Stimulated activated CD4-positive, alpha-beta T cell treated with anti-CD3 and anti-CD28 coated beads, Interleukin-1b, Interleukin-23, amount 100 ng/mL, for 4 hours (primary cell): Measurements from ENCODE around the gene SLC5A3.
A peak's percentile ranks its signal among the peaks of the same experiment; 100 is the strongest.

ENCODE experiments used
- DNase-seq, 2 donors: peaks; one replicate each; pipeline ENCODE4 v3.0.0-alpha.2; 2020; ENCODE audit warnings: low read depth in 2 of 2

SLC5A3 gene

GRCh38 chr21:34073032-34073748 is at the start of gene SLC5A3, which contains the start of gene MRPS6:
TSS of gene SLC5A3 (plus strand) at chr21:34073578. CDS start at chr21:34095199, 21,621 bp downstream.
TSS of gene MRPS6 (plus strand) at chr21:34073578. CDS start at chr21:34073701, 123 bp downstream.
- DNase-seq, result peak; percentile 58 to 75

- no peak for DNase-seq
These were observed 49.5 kb upstream of the SLC5A3 start for GRCh38 chr21:34023691-34024373.

- no peak for DNase-seq
These were observed 49.0 kb upstream of the SLC5A3 start for GRCh38 chr21:34024374-34024693.

GRCh38 chr21:34027721-34028461 is 45.5 kb upstream of the SLC5A3 start:
- no peak for DNase-seq

GRCh38 chr21:34029743-34030528 is 43.4 kb upstream of the SLC5A3 start:
- DNase-seq, result peak in 1 of 2 donors; percentile 37

GRCh38 chr21:34031835-34032370 is 41.5 kb upstream of the SLC5A3 start:
- DNase-seq, result no peak

GRCh38 chr21:34034369-34035014 is 38.9 kb upstream of the SLC5A3 start:
- DNase-seq, result no peak

- no peak for DNase-seq
These were observed 37.6 kb upstream of the SLC5A3 start for GRCh38 chr21:34035619-34036354.

- DNase-seq, result no peak
These were observed 36.2 kb upstream of the SLC5A3 start for GRCh38 chr21:34037009-34037795.

- no peak for DNase-seq
These were observed 33.5 kb upstream of the SLC5A3 start for GRCh38 chr21:34039678-34040382.

GRCh38 chr21:34042735-34043134 is 30.6 kb upstream of the SLC5A3 start:
- DNase-seq, result no peak

- no peak for DNase-seq
These were observed 30.0 kb upstream of the SLC5A3 start for GRCh38 chr21:34043333-34043732.

- no peak for DNase-seq
These were observed 26.5 kb upstream of the SLC5A3 start for GRCh38 chr21:34046917-34047316.

- no peak for DNase-seq
These were observed 25.5 kb upstream of the SLC5A3 start for GRCh38 chr21:34047835-34048234.

- no peak for DNase-seq
These were observed 21.2 kb upstream of the SLC5A3 start for GRCh38 chr21:34052171-34052570.

- no peak for DNase-seq
These were observed 19.1 kb upstream of the SLC5A3 start for GRCh38 chr21:34054259-34054658.

GRCh38 chr21:34055615-34056014 is 17.8 kb upstream of the SLC5A3 start:
- DNase-seq, result no peak

GRCh38 chr21:34061983-34062382 is 11.4 kb upstream of the SLC5A3 start:
- no peak for DNase-seq

GRCh38 chr21:34065027-34065426 is 8.4 kb upstream of the SLC5A3 start:
- no peak for DNase-seq
